ENCODE measurements around the gene CNIH1. TPM values are rescaled to one million over a fixed set of nuclear protein-coding genes. Genes with fewer than 3 reads are reported as not detected.

Gene CNIH1
- total and polyA plus RNA-seq, 9 donors: 53.5 to 203 (median 67.0) TPM

- H3K36me3 ChIP-seq: no peaks in the 10 kb centered on the region
- intact Hi-C loops (cut with DNase I): no loop called here
- TF ChIP-seq POLR2A (IDR thresholded peaks at IDR 0.05) (no peak), CTCF (IDR thresholded peaks at IDR 0.05) (no peak), EP300 (IDR thresholded peaks at IDR 0.05) (no peak)
- H3K27me3 ChIP-seq: no peaks in the 10 kb centered on the region
- H3K27ac ChIP-seq: no peak overlapping the region
- WGBS, 3 donors: 80 to 85% (median 84%) methylated on average over 14 of the region's 14 CpGs
- no peak overlapping the region for H3K4me3 ChIP-seq
- no peaks in the 10 kb centered on the region for H3K9me3 ChIP-seq
- no peaks in the 10 kb centered on the region for H3K4me1 ChIP-seq (ENCODE audit: insufficient read depth)
- no peak for DNase-seq
Observed at GRCh38 chr14:54392131-54392859, 48.9 kb downstream of the CNIH1 start.

- 93 to 94% (median 93%) methylated on average over 5 of the region's 5 CpGs for WGBS, 3 donors
- no peak for TF ChIP-seq EP300 (IDR thresholded peaks at IDR 0.05)
- TF ChIP-seq CTCF (IDR thresholded peaks at IDR 0.05): no peak
- no peak for TF ChIP-seq POLR2A (IDR thresholded peaks at IDR 0.05)
- Histone ChIP-seq H3K27ac (no peak overlapping the region), H3K9me3 (no peaks in the 10 kb centered on the region), H3K4me1 (ENCODE audit: insufficient read depth) (no peaks in the 10 kb centered on the region), H3K36me3 (no peaks in the 10 kb centered on the region), H3K27me3 (no peaks in the 10 kb centered on the region), H3K4me3 (no peak overlapping the region)
- intact Hi-C loops (cut with DNase I): no loop called here
- no peak for DNase-seq
Observed at GRCh38 chr14:54387328-54387727, 53.8 kb downstream of the CNIH1 start.

GRCh38 chr14:54385556-54385955 is 55.6 kb downstream of the CNIH1 start:
- WGBS, 3 donors: 23 to 42% (median 28%) methylated on average over 4 of the region's 4 CpGs
- TF ChIP-seq CTCF (IDR thresholded peaks at IDR 0.05) (no peak), EP300 (IDR thresholded peaks at IDR 0.05) (no peak), POLR2A (IDR thresholded peaks at IDR 0.05) (no peak)

GRCh38 chr14:54383835-54384234 is 57.3 kb downstream of the CNIH1 start:
- Histone ChIP-seq H3K36me3 (no peaks in the 10 kb centered on the region), H3K27ac (no peak overlapping the region), H3K27me3 (no peaks in the 10 kb centered on the region), H3K4me1 (ENCODE audit: insufficient read depth) (no peaks in the 10 kb centered on the region), H3K9me3 (no peaks in the 10 kb centered on the region), H3K4me3 (no peak overlapping the region)
- WGBS, 3 donors: 93 to 94% (median 94%) methylated on average over 4 of the region's 4 CpGs
- no peak for DNase-seq
- TF ChIP-seq CTCF (IDR thresholded peaks at IDR 0.05): no peak
- no peak for TF ChIP-seq POLR2A (IDR thresholded peaks at IDR 0.05)
- no peak for TF ChIP-seq EP300 (IDR thresholded peaks at IDR 0.05)
- intact Hi-C loops (cut with DNase I): no loop called here

More at GRCh38 chr14:54385556-54385955, 55.6 kb downstream of the CNIH1 start:
- no peaks in the 10 kb centered on the region for H3K27me3 ChIP-seq
- H3K4me3 ChIP-seq: no peak overlapping the region
- H3K4me1 ChIP-seq (ENCODE audit: insufficient read depth): no peaks in the 10 kb centered on the region
- H3K36me3 ChIP-seq: no peaks in the 10 kb centered on the region
- intact Hi-C loops (cut with DNase I): no loop called here
- no peak overlapping the region for H3K27ac ChIP-seq
- no peaks in the 10 kb centered on the region for H3K9me3 ChIP-seq
- DNase-seq: no peak

All from ovary (tissue), 9 donors.